ENCODE data around the gene CDHR2.

Gene CDHR2

DNA sequence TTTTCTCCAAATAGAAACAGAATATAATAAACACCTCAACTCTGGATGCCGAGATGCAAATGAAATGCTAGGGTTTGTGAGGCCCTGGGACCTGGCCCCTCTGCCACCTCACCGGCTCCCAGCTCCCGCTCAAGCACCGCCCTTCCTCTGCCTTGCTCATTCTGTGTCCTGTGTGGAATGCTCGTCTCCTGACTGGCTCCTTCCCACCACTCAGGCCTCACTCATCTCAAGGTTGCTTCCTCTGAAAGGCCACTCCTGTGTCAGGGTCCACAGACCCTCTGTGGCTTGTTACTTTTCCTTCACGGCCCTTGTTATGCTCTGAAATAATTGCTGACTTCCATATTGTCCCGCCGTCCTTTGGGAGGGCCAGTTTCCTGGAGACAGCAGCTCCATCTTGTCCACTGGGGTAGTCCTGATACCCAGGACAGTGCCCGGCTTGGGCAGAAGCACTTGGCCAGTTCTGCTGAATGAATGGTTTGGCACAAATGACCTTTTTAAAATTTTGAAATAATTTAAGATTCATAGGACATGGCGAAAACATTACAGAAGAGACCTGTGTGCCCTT is 27.4 kb upstream of the CDHR2 start:
- DNase-seq (ENCODE audit: low read depth) = no peak
- H3K4me3 ChIP-seq (ENCODE audit: low read length) = no peak overlapping the region
- TF ChIP-seq CTCF (IDR thresholded peaks at IDR 0.05; ENCODE audit: insufficient read depth, low read depth, low read length, missing control alignments) = no peak

GRCh38 chr5:176524138-176524537 is 25.0 kb upstream of the CDHR2 start:
- no peak for TF ChIP-seq CTCF (IDR thresholded peaks at IDR 0.05; ENCODE audit: insufficient read depth, low read depth, low read length, missing control alignments)
- H3K4me3 ChIP-seq (ENCODE audit: low read length) = no peak overlapping the region
- DNase-seq (ENCODE audit: low read depth) = no peak

DNA sequence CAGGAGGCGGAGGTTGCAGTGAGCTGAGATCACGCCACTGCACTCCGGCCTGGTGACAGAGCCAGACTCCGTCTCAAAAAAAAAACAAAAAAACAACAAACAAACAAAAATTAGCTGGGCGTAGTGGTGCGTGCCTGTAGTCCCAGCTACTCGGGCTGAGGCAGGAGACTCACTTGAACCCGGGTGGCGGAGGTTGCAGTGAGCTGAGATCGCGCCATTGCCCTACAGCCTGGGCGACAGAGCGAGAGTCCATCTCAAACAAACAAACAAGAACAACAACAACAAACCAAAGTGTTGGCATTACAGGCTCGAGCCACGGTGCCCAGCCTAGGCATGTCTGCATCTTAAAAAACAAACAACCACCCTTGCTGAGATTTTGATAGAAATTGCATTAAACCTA is 24.2 kb upstream of the CDHR2 start:
- no peak for DNase-seq (ENCODE audit: low read depth)
- H3K4me3 ChIP-seq (ENCODE audit: low read length) = no peak overlapping the region
- no peak for TF ChIP-seq CTCF (IDR thresholded peaks at IDR 0.05; ENCODE audit: insufficient read depth, low read depth, low read length, missing control alignments)

DNA sequence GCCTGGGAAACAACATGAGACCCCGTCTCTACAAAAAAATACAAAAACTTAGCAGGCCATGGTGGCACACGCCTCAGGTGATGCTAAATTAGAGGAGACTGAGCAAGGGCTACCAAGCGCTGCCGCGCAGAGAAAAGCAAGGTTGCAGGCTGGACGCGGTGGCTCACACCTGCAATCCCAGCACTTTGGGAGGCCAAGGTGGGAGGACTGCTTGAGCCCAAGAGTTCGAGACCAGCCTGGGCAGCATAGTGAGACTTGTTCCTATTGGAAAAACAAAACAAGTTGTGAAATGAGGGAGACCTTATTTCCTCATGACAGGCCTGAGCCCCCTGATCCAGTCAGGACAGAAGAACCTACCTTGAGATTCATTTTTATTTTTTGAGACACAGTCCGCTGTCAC is 23.5 kb upstream of the CDHR2 start:
- H3K4me3 ChIP-seq (ENCODE audit: low read length) = no peak overlapping the region
- TF ChIP-seq CTCF (IDR thresholded peaks at IDR 0.05; ENCODE audit: insufficient read depth, low read depth, low read length, missing control alignments) = no peak
- no peak for DNase-seq (ENCODE audit: low read depth)

- TF ChIP-seq CTCF (IDR thresholded peaks at IDR 0.05; ENCODE audit: insufficient read depth, low read depth, low read length, missing control alignments) = no peak
- no peak overlapping the region for H3K4me3 ChIP-seq (ENCODE audit: low read length)
- DNase-seq (ENCODE audit: low read depth) = no peak
These were observed 22.7 kb upstream of the CDHR2 start for GRCh38 chr5:176526462-176526861.

DNA sequence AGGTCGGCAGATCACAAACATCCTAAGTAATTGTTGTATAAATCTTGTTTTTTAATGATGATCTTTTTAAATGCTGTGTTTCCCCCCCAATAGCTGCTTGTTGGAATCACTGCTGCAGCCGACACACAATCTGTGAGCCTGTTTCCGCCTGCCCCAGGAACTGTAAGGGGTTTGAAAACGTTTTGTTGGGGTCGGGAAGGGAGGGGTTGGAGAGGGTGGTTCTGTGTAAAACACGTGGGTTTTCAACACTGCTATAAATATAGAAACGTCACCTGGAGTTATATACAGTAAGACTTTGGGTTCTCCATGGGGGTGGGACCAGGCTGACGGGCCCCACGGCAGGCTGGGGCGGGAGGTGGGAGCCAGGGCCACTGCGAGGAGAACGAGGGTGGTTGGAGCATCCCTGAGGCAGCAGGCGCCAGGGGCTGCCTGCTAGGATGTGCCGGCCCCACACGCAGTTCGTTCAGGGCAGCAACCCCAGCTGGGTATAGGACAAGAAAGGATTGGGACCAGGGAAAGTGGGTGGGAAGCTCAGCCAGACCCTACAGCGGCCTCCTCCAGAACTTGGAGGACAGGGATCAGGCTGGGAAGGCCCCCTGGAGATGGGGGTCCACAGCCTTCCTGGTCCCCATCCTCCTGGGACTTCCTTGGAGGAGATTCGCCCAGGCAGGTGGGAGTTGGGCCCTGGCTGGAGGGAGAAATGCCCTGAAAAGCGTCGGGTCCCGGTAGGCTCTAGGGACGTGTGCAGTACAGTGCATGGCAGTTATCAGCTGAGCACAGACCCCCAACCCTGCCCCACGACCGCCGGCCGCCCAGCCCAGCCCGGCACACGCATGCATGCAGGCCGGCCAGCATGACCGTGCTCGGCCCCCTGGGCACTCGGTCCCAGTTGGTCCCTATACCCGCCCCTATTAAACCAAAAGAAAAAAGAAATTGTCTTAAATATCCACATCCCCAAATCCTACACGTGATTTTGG is 21.6 kb upstream of the CDHR2 start:
- TF ChIP-seq CTCF (IDR thresholded peaks at IDR 0.05; ENCODE audit: insufficient read depth, low read depth, low read length, missing control alignments) = no peak
- no peak overlapping the region for H3K4me3 ChIP-seq (ENCODE audit: low read length)
- no peak for DNase-seq (ENCODE audit: low read depth)
